GM18517 (cell line): ENCODE measurements around the gene TPMT.
"Not testable (repeated sequence)": the region's sequence is repeated elsewhere in the genome, so short reads cannot be mapped to it uniquely, and the experiment has no call there.

Experiments used
- ATAC-seq: cut with Tn5 transposase; IDR thresholded peaks from one replicate; pipeline ENCODE4 v1.9.1; 2021; ENCODE audit warnings: mild to moderate bottlenecking, moderate library complexity; ENCODE audit not compliant: unreplicated experiment

TPMT gene

GRCh38 chr6:18155864-18156421, 1.1 kb upstream of the TPMT start:
- ATAC-seq = peak; percentile 44

- peak; percentile 85 for ATAC-seq
Observed at GRCh38 chr6:18155150-18155863, 430 bp upstream of the TPMT start, which contains the start of gene KDM1B. Gene KDM1B (plus strand): TSS chr6:18155422. CDS start chr6:18159896, 4,474 bp downstream.

DNA sequence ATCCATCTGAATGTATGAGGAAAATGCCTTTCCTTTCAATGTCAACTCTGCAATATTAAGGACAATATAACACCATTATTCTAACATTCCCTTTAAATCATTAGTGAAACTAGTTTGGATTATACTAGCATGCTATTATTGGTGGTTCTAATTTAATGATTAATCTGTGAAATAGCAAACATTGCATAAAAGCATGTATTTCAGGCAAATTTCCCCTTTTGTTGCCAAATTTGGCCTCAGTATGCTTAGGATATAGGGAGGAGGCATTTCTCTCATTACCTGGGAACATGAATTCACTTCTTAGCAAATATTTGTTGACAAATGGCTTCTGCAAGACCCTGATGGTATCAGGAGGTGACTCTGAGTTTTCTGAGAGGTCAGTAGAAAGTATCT, 1.6 kb downstream of the TPMT start:
- ATAC-seq = no peak

- ATAC-seq = no peak
Observed at GRCh38 chr6:18151801-18152200, 3.1 kb downstream of the TPMT start.

- not testable (repeated sequence) for ATAC-seq
Observed at GRCh38 chr6:18151391-18151790, 3.5 kb downstream of the TPMT start.

- ATAC-seq = no peak
Observed at GRCh38 chr6:18148304-18149025, 6.4 kb downstream of the TPMT start.

DNA sequence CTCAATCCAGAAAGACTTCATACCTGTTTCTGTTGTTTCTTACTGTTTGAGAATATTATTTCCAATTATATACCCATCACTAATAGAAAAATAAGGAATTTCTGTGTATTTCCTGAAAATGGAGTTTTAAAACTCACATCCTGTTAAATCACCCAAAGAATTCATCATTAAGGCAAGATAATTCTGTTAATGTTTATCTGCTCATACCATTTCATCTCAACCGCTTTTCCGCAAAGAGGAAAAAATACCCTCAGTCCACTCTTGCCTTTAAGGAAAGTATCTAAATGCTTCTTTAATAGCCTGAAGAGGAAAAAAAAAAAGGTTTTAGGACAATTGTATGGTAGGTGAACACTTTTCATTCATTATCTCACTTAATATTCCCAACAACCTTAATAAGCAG, 7.3 kb downstream of the TPMT start:
- ATAC-seq = no peak

DNA sequence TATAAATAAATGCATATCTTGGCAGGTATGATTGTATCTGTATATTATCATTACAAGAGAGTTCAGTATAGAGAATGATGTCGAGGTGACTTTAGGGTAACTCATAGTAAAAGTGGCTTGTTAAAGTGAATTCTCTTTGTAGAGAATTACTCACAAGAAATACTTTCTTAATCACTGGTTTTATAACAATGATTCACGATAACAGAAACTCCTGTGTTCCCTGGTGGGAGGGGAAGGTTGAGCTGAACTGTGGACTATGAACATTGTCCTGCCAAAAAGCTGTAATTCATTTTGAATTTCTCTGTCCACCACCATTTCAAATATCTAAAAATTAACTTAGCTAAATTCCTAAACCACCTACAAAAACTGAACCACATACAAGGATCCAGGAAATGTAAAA, 7.7 kb downstream of the TPMT start:
- ATAC-seq = no peak

DNA sequence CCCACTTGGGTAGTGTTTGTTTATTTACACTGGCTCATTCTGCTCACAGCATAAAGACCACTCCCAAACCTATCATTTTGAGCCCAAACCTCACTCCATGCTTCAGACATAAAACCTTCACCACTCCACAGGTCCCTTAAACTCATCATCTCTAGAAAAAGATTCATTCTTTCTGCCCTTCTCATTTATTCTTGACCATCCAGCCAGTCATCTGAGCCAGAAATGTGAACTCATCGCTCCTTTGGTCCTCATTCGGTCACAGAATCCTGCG, 12.4 kb downstream of the TPMT start:
- ATAC-seq = no peak

DNA sequence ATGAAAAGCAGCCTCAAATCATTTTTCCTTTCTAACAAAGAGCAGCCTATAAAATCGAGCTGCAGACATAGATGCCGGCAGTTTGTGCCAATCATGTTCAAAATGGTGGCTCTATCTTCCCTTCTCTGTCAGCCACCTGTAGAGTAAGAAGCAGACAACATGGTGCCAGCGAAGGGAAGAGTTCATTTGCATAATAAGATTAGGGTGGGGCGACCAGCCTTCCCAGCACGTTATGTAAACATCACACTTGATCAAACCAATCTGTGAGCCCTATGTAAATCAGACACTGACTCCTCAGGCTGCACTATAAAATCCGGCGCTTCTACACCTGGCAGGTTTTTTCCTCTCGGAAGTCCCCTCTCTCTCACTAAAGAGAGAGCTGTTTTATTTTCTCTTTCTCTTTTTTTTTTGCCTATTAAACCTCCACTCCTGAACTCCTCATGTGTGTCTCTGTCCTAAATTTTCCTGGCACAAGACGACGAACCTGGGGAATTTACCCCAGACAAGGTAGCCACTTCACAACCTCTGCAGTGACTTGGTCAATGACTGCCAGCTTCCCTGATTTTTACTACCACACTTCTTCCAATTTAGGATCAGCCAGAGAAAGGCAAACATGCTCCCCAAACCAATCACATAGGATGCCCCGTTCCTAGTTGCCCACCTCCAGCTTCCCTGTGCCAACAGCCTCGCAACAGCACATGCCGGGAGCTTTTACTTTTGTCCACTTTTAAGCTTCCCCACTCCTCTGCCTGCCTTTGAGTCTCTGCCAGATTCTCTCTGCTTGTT, 12.9 kb downstream of the TPMT start:
- ATAC-seq = no peak

- ATAC-seq = no peak
Observed at GRCh38 chr6:18139935-18140621, 14.8 kb downstream of the TPMT start.

GRCh38 chr6:18138906-18139305, 16.0 kb downstream of the TPMT start:
- ATAC-seq = no peak

- ATAC-seq = no peak
Observed at GRCh38 chr6:18136260-18136659, 18.6 kb downstream of the TPMT start.

DNA sequence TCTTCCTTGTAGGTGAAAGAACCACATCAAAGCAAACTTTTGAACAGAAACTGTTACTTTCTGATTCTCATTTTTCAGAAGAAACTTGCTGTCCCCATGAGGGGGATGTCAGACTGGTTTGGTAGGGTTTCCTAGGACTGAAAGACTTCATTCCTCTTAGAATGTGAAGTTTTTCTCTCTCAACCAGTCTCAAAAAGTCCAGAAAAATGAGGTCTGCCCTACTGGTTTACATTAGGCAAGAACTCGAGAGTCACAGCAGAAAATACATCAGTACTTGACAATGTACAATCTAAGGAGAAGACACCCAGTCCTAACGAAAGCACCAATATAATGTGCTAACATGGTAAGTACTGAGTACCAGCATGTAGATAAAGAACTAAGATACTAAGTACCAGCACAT, 19.7 kb downstream of the TPMT start:
- ATAC-seq = no peak

- no peak for ATAC-seq
Observed at GRCh38 chr6:18132346-18132745, 22.5 kb downstream of the TPMT start.

DNA sequence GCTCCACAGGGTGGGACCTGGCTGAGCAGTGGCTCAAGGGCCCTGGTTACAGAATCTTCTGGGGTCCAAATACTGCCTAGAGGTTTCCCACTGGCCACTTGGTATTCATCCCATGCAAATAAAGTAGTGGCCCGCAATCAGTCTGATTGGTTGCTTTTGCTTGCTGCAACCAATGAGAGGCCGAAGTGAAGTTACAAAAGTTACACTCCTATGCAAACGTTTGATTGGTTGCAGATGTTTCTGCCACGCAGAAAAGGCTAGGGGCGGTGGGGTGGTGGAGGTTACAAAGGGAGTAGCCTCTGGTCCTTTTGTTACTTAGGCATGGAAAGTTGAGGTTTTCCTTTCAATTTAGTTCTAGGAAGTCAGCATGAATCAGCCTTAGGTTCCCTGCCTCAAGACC, 28.8 kb downstream of the TPMT start:
- no peak for ATAC-seq

DNA sequence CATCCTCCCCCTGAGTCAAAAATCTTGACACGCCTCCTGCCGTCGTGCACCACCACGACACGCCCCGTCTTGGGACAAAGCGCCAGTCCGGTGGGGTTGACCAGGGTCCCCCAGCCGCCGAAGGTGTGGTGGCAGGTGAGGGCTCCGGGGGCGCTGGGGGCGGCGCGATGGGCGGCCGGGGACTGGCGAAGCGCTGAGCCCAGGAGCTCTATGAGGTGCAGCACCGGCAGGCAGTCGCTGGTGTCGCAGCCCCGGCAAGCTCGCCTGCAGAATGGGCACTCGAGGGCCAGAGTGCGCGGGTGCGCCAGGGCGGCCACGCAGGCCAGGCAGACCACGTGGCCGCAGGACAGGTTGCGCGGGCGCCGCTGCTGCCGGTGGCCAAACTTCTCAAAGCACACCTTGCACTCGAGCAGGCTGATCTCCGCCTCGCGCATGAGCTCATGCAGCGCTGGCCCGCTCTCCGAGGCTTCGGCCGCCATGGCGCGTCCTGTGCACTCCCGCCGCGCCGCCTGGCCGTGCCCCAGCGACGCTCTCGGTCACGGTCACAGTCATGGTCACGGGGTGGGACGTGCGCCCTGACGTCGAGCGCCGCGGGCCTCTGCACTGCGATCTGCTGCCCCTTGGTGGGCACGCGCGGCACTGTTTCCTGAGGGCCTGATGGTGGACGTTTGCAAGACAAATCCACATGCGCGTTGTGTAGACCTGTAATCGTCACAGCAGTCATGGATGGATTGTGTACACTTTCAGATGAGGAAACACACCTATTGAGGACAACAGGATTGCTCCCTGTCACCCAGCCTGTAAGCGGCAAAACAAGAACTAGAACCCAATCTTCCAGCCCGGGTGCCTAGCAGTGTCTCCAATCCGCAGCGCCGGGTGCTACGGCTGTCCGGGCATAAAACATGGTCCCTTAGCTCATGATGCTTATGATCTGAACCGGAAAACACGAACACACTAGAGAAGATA, 32.5 kb downstream of the TPMT start, which contains the start of gene NHLRC1:
Gene NHLRC1 (minus strand): TSS at position 550 of the 966 bp plus-strand sequence. CDS start 71 bp downstream, at position 479.
- ATAC-seq = peak; percentile 97

GRCh38 chr6:18121580-18122127, 33.2 kb downstream of the TPMT start:
- no peak for ATAC-seq

- no peak for ATAC-seq
Observed at GRCh38 chr6:18119236-18119635, 35.6 kb downstream of the TPMT start.
